ENCODE measurements around the gene AP1G1. TPM values are rescaled to one million over a fixed set of nuclear protein-coding genes. Genes with fewer than 3 reads are reported as not detected.
"Not testable (repeated sequence)": the region's sequence is repeated elsewhere in the genome, so short reads cannot be mapped to it uniquely, and the experiment has no call there.

The AP1G1 gene
- total RNA-seq, 1 experiment from 2014 or later, result 139 TPM

DNA sequence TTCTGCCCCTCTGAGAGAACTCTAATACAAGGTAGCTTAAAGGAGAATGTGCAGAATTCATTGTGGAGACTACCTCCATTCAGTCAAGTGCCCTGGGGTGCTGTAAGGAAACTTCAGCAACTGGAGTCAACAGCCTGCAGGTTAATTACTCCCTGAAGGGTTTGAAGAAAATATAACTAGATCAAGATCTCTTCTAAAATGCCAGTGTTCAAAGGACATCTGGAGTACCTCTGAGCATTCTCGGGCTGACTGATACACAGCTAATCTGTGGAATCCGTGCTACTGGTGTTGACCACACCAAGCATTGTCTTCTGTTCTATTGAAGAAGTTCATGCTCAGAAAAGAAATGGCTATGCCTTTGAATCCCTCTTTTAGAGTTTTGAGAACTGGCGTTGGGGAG lies 25.7 kb upstream of the AP1G1 start:
- DNase-seq, result no peak
- ChIA-PET POLR2A (no interaction called here), CTCF (no interaction called here)
- no peaks in the 10 kb centered on the region for H3K9me3 ChIP-seq
- Mint-ChIP-seq H3K27me3 (ENCODE audit: insufficient read depth, unreplicated experiment) (no peaks in the 10 kb centered on the region), H3K9me3 (ENCODE audit: unreplicated experiment) (no peaks in the 10 kb centered on the region), H3K27ac (ENCODE audit: unreplicated experiment) (no peak overlapping the region), H3K4me1 (ENCODE audit: low read depth, unreplicated experiment) (no peaks in the 10 kb centered on the region), H3K36me3 (ENCODE audit: insufficient read depth, unreplicated experiment) (no peaks in the 10 kb centered on the region), H3K4me3 (ENCODE audit: unreplicated experiment) (no peak overlapping the region)
- intact Hi-C loops (cut with micrococcal nuclease; ENCODE audit: unreplicated experiment), result no loop called here
- TF ChIP-seq, protein P1, sequence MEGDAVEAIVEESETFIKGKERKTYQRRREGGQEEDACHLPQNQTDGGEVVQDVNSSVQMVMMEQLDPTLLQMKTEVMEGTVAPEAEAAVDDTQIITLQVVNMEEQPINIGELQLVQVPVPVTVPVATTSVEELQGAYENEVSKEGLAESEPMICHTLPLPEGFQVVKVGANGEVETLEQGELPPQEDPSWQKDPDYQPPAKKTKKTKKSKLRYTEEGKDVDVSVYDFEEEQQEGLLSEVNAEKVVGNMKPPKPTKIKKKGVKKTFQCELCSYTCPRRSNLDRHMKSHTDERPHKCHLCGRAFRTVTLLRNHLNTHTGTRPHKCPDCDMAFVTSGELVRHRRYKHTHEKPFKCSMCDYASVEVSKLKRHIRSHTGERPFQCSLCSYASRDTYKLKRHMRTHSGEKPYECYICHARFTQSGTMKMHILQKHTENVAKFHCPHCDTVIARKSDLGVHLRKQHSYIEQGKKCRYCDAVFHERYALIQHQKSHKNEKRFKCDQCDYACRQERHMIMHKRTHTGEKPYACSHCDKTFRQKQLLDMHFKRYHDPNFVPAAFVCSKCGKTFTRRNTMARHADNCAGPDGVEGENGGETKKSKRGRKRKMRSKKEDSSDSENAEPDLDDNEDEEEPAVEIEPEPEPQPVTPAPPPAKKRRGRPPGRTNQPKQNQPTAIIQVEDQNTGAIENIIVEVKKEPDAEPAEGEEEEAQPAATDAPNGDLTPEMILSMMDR (IDR thresholded peaks at IDR 0.05; ENCODE audit: insufficient read depth in 1 of 2, low read depth in 1 of 2, low read length in 1 of 2, severe bottlenecking in 1 of 2, unreplicated experiment in 1 of 2), result no peak
- no peaks in the 10 kb centered on the region; the same call in 1 of the 2 replicates for H3K4me1 ChIP-seq
- no peaks in the 10 kb centered on the region for H3K36me3 ChIP-seq (ENCODE audit: control insufficient read depth, insufficient read depth, low read length)
- no peak overlapping the region for H3K4me3 ChIP-seq (ENCODE audit: low read depth, low read length)
- no TSS peak for BruUV-seq (replicated peaks)
- no peaks in the 10 kb centered on the region for H3K27me3 ChIP-seq (replicated peaks; ENCODE audit: control insufficient read depth, insufficient read depth, low read length)

- H3K9me3 ChIP-seq; H3K9me3 Mint-ChIP-seq (ENCODE audit: unreplicated experiment); H3K27me3 ChIP-seq (replicated peaks; ENCODE audit: control insufficient read depth, insufficient read depth, low read length); H3K36me3 ChIP-seq (ENCODE audit: control insufficient read depth, insufficient read depth, low read length); H3K27me3 Mint-ChIP-seq (ENCODE audit: insufficient read depth, unreplicated experiment); POLR2A ChIA-PET; intact Hi-C loops (cut with micrococcal nuclease; ENCODE audit: unreplicated experiment); H3K27ac Mint-ChIP-seq (ENCODE audit: unreplicated experiment); H3K4me1 Mint-ChIP-seq (ENCODE audit: low read depth, unreplicated experiment); H3K4me1 ChIP-seq; BruUV-seq (replicated peaks); H3K4me3 Mint-ChIP-seq (ENCODE audit: unreplicated experiment); DNase-seq; H3K4me3 ChIP-seq (ENCODE audit: low read depth, low read length); H3K36me3 Mint-ChIP-seq (ENCODE audit: insufficient read depth, unreplicated experiment): not testable (repeated sequence)
- CTCF ChIA-PET, result interaction anchor here (0.7 kb wide), 1 partner anchor 29 kb away, joined by 4 read pairs; no protein-coding TSS in a partner anchor
Measured at GRCh38 chr16:71832112-71832511, 23.5 kb upstream of the AP1G1 start.

- H3K4me3 ChIP-seq (ENCODE audit: low read depth, low read length); H3K27me3 ChIP-seq (replicated peaks; ENCODE audit: control insufficient read depth, insufficient read depth, low read length); H3K9me3 ChIP-seq; H3K9me3 Mint-ChIP-seq (ENCODE audit: unreplicated experiment); H3K36me3 ChIP-seq (ENCODE audit: control insufficient read depth, insufficient read depth, low read length); H3K27ac Mint-ChIP-seq (ENCODE audit: unreplicated experiment); H3K4me1 ChIP-seq; intact Hi-C loops (cut with micrococcal nuclease; ENCODE audit: unreplicated experiment); H3K4me1 Mint-ChIP-seq (ENCODE audit: low read depth, unreplicated experiment); BruUV-seq (replicated peaks); H3K27me3 Mint-ChIP-seq (ENCODE audit: insufficient read depth, unreplicated experiment); DNase-seq; H3K4me3 Mint-ChIP-seq (ENCODE audit: unreplicated experiment); POLR2A ChIA-PET; H3K36me3 Mint-ChIP-seq (ENCODE audit: insufficient read depth, unreplicated experiment): not testable (repeated sequence)
- CTCF ChIA-PET, result interaction anchor here (0.7 kb wide), 1 partner anchor 28 kb away, joined by 4 read pairs; no protein-coding TSS in a partner anchor
Measured at GRCh38 chr16:71831698-71832097, 23.1 kb upstream of the AP1G1 start.

DNA sequence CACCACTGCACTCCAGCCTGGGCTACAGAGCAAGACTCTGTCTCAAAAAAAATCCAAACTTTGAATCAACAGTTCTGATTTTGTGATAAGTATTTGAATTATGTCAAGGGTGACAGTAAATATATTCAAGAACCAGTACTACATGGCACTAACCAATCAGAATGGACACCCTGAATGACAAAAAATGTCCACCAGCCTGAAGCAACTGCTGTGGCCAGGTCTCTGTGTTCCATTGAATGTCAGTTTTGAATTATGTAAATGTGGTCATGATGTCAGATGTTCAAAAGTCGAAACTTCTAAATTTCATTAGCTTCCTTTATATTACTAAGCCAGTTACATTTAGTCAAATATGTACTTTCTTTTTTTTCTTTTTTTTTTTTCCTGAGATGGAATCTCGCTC lies 21.7 kb upstream of the AP1G1 start:
- no peak for DNase-seq
- no peaks in the 10 kb centered on the region for H3K27me3 Mint-ChIP-seq (ENCODE audit: insufficient read depth, unreplicated experiment)
- CTCF ChIA-PET, result no interaction called here
- Histone ChIP-seq H3K9me3 (peaks cover 6% of the 10 kb centered on the region; the same call in 1 of the 2 replicates), H3K4me1 (no peaks in the 10 kb centered on the region; the same call in 1 of the 2 replicates), H3K27me3 (replicated peaks; ENCODE audit: control insufficient read depth, insufficient read depth, low read length) (no peaks in the 10 kb centered on the region), H3K36me3 (ENCODE audit: control insufficient read depth, insufficient read depth, low read length) (no peaks in the 10 kb centered on the region), H3K4me3 (ENCODE audit: low read depth, low read length) (no peak overlapping the region)
- POLR2A ChIA-PET, result no interaction called here
- no peaks in the 10 kb centered on the region for H3K36me3 Mint-ChIP-seq (ENCODE audit: insufficient read depth, unreplicated experiment)
- no TSS peak for BruUV-seq (replicated peaks)
- no peak overlapping the region for H3K4me3 Mint-ChIP-seq (ENCODE audit: unreplicated experiment)
- intact Hi-C loops (cut with micrococcal nuclease; ENCODE audit: unreplicated experiment), result no loop called here
- peaks cover 7% of the 10 kb centered on the region for H3K4me1 Mint-ChIP-seq (ENCODE audit: low read depth, unreplicated experiment)
- H3K9me3 Mint-ChIP-seq (ENCODE audit: unreplicated experiment), result peaks cover 11% of the 10 kb centered on the region
- no peak overlapping the region for H3K27ac Mint-ChIP-seq (ENCODE audit: unreplicated experiment)
- TF ChIP-seq, protein P1 (IDR thresholded peaks at IDR 0.05; ENCODE audit: insufficient read depth in 1 of 2, low read depth in 1 of 2, low read length in 1 of 2, severe bottlenecking in 1 of 2, unreplicated experiment in 1 of 2), result no peak

Data from Caco-2 (cell line).